Erythroblast (primary cell): ENCODE measurements around the gene UQCC5.

Experiments used
- DNase-seq, 2 experiments: peaks; one replicate each; lab custom pipeline; 2025; lab: John Stamatoyannopoulos, UW
- GATA1 ChIP-seq: IDR thresholded peaks from 2 replicates; pipeline ENCODE4 v1.6.1; 2011; ENCODE audit warnings: low read depth, mild to moderate bottlenecking, control low read depth, low read length, moderate library complexity
- POLR2A ChIP-seq: IDR thresholded peaks from 2 replicates; pipeline ENCODE4 v1.6.1; 2011; ENCODE audit warnings: mild to moderate bottlenecking, low read length

Gene UQCC5

GRCh38 chr3:52530918-52531826 is 5.2 kb upstream of the UQCC5 start:
- DNase-seq: no peak
- TF ChIP-seq GATA1: no peak
- TF ChIP-seq POLR2A: no peak

DNA sequence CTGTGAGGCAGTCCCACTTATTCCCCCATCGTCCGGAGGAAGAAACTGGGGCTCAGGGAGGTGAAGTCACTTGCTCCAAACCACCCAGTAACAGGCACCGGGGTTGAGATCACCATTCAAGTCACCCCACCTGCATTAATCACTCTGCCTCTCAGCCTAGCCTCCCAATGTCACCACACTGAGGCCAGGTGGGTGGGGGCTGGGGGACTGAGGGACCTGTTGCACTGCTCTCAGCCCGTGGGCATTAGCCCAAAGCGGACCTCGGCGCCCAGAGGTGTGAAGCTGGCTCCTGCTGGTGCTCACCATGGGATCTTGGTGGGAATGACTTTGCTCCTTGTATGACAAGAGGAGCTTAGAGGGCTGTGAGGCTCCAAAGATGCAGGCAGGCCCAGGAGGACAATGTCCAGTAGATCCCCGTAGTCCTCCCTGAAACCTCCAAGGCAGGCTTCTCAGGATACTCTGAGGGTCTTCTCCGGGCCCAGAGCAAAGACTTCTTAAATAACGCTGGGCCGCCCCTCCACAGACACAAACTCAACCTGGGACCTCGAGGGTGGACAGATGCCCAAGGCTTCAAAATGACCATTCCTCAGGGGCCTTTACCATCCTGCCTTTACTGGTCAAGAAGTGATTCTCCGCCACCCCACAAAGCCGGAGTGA is 4.4 kb upstream of the UQCC5 start:
- DNase-seq: peak in 1 of 2 experiments; percentile 49
- TF ChIP-seq POLR2A: no peak
- TF ChIP-seq GATA1: no peak

- peak; percentile 88 to 93 for DNase-seq
- TF ChIP-seq GATA1 (no peak), POLR2A (peak; percentile 26)
Observed at GRCh38 chr3:52532517-52532837, 3.9 kb upstream of the UQCC5 start.

GRCh38 chr3:52532838-52533622 is 3.4 kb upstream of the UQCC5 start:
- TF ChIP-seq POLR2A (peak; percentile 17), GATA1 (no peak)
- DNase-seq: peak; percentile 58 to 67

DNA sequence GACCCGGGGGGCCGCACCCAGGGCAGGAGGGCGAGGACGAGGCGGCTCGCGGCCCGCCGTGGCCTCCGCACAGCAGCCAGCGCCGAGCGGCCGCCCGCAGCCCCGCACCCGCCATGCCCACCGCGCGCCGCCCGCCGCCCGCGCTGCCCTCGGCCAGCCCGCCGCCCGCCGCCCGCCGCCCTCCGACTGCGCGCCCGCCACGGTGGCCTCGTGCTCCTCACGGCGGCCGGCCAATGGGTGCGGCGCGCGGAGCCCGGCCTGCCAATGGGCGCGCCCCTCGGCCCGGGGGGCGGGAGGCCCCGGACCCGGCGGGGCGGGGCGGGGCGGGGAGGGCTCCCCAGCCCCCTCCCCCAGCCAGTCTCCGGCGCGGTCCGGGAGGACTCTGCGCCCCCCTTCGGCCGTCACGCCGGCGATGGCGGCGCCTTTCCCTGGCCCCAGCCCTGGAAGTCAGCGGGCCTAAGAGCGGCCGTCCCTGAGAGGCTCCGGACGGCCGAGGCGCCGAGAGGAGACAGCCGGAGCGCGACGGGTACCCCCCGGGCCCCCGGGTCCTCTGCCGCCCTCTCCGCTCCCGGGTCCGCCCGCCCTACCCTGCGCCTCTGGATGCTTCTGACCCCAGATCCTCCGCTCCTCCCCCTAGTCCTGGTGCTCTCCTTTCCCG is 2.7 kb upstream of the UQCC5 start, which contains the start of gene NT5DC2:
Gene NT5DC2, minus strand, starts transcription at position 235 of the 658 bp plus-strand sequence. Its CDS starts 120 bp downstream, at position 115.
- peak; percentile 85 to 89 for DNase-seq
- TF ChIP-seq POLR2A: no peak
- no peak for TF ChIP-seq GATA1

DNA sequence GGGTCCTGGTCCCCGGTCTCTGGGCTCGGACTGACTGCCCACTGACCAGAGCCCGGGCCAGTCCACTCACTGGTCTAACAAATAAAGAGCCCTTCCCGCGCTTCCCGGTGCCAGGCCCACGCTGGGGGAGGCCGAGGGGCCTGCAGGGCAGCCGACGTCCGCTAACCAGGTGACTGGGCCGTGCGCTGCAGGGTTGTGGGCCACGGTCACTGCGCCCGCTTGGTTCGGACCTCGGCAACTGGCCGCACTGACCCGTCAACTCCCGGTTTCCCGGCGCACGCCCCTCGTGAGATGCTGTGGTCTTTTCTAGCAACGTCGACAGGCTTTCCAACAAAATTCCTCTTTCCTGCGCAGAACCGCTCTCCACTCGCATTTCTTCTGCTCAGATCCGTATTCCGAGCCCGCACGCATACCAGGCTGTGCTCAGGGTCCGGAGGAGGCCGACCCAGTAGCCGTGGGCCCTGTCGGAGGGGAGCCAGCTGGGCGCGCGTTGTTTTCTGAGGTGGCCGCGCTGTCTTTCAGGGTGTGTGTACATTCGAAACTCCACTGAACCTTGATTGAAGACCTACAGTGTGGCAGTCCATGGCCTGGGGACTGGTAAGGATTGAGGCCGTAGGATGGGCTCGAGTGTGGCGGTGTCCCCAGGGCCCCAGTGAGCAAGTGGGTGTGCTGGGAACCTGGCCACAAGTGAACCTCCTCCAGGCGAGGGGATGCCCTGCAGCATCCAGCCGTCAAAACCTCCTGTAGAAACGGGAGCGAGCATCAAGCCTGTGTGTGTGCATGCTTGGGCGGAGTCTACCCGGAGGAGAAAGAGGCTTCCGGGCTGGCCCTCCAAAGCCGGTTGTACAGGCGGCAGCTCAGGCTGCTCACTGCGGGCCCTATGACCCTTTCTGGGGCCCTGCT is 1.9 kb upstream of the UQCC5 start:
- peak; percentile 37 to 43 for DNase-seq
- TF ChIP-seq POLR2A (no peak), GATA1 (no peak)

DNA sequence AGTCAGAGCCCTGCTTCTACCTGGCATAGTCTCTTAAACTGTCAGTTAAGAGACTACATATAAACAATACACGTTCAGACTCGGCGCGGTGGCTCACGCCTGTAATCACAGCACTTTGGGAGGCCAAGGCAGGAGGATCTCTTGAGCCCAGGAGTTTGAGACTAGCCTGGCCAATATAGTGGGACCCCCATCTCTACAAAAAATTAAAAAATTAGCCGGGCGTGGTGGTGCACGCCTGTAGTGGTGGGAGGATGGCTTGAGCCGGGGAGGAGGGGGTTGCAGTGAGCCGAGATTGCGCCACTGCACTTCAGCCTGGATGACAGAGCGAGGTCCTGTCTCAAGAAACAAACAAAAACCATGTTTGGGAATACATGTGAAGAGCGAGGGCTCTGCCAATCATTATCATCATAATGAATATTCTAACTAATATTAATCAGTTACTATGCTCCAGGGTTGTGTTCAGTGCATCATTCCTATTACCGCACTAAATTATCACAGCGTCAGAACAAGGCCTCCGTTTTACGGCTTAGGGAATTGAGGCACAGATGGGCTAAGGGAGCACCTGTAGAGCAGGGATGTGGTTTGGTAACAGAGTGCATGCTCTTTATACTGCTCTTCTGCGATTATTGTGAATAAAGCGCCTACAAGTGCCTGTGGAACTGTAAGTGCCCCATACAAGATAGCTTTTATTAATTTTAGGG is 844 bp upstream of the UQCC5 start:
- TF ChIP-seq POLR2A: no peak
- no peak for TF ChIP-seq GATA1
- DNase-seq: peak in 1 of 2 experiments; percentile 32

- TF ChIP-seq POLR2A (no peak), GATA1 (no peak)
- no peak for DNase-seq
Observed at GRCh38 chr3:52536112-52536368, 365 bp upstream of the UQCC5 start.

GRCh38 chr3:52537165-52537620 is 788 bp downstream of the UQCC5 start:
- DNase-seq: peak in 1 of 2 experiments; percentile 73
- TF ChIP-seq GATA1: no peak
- TF ChIP-seq POLR2A: no peak

GRCh38 chr3:52537726-52538421 is 1.5 kb downstream of the UQCC5 start:
- DNase-seq: no peak

GRCh38 chr3:52539010-52539653 is 2.7 kb downstream of the UQCC5 start:
- TF ChIP-seq POLR2A (no peak), GATA1 (no peak)
- DNase-seq: no peak

More at GRCh38 chr3:52537726-52538421, 1.5 kb downstream of the UQCC5 start:
- no peak for TF ChIP-seq GATA1
- no peak for TF ChIP-seq POLR2A
